Neural progenitor cell (in vitro differentiated cells): ENCODE measurements around the gene FBXO44. TPM values are rescaled to one million over a fixed set of nuclear protein-coding genes. Genes with fewer than 3 reads are reported as not detected.

Experiments
- DNase-seq: peaks from one replicate; pipeline ENCODE4 v3.0.0-alpha.2; 2016; ENCODE audit warnings: low spot score
- H2AFZ ChIP-seq: fragments of 200-600 bp; sonication (generic); replicated peaks from 2 replicates; pipeline ENCODE4 v1.6.1; 2016; ENCODE audit warnings: antibody characterized with exemption
- H3F3A ChIP-seq: fragments of 200-600 bp; sonication (generic); 2 replicates; pipeline ENCODE4 v1.6.1; 2016; ENCODE audit warnings: antibody characterized with exemption, low read depth
- H3K27ac ChIP-seq: fragments of 200-600 bp; sonication (generic); 2 replicates; pipeline ENCODE4 v1.5.1; 2016; ENCODE audit warnings: mild to moderate bottlenecking
- H3K27me3 ChIP-seq: fragments of 200-600 bp; sonication (generic); 2 replicates; pipeline ENCODE4 v1.6.1; 2016; ENCODE audit warnings: mild to moderate bottlenecking, moderate library complexity
- H3K36me3 ChIP-seq: fragments of 200-600 bp; sonication (generic); 2 replicates; pipeline ENCODE4 v1.5.1; 2016
- H3K4me1 ChIP-seq: fragments of 200-600 bp; sonication (generic); 2 replicates; pipeline ENCODE4 v1.6.1; 2016; ENCODE audit warnings: mixed run types
- H3K4me2 ChIP-seq: fragments of 200-600 bp; sonication (generic); 2 replicates; pipeline ENCODE4 v1.6.1; 2016
- H3K4me3 ChIP-seq: fragments of 200-600 bp; sonication (generic); 2 replicates; pipeline ENCODE4 v1.5.1; 2016
- H3K79me2 ChIP-seq: fragments of 200-600 bp; sonication (generic); 2 replicates; pipeline ENCODE4 v1.6.1; 2016; ENCODE audit warnings: low read depth
- H3K9ac ChIP-seq: fragments of 200-600 bp; sonication (generic); 2 replicates; pipeline ENCODE4 v1.6.1; 2016
- H3K9me3 ChIP-seq: fragments of 200-600 bp; sonication (generic); 2 replicates; pipeline ENCODE4 v1.5.1; 2016; ENCODE audit warnings: low read depth
- H4K20me1 ChIP-seq: fragments of 200-600 bp; sonication (generic); 2 replicates; pipeline ENCODE4 v1.6.1; 2016; ENCODE audit warnings: low read depth
- H3K27ac Mint-ChIP-seq: 3 replicates; pipeline ENCODE4 v1.8.0; 2021; ENCODE audit warnings: mixed read lengths
- H3K27me3 Mint-ChIP-seq: 2 replicates; pipeline ENCODE4 v1.8.0; 2022; ENCODE audit warnings: low read depth, mild to moderate bottlenecking, inconsistent platforms, moderate library complexity, mixed read lengths; ENCODE audit not compliant: insufficient read depth
- H3K36me3 Mint-ChIP-seq: 3 replicates; pipeline ENCODE4 v1.8.0; 2021; ENCODE audit warnings: mixed read lengths
- H3K4me1 Mint-ChIP-seq: 3 replicates; pipeline ENCODE4 v1.8.0; 2021; ENCODE audit warnings: mixed read lengths
- H3K4me3 Mint-ChIP-seq: 3 replicates; pipeline ENCODE4 v1.8.0; 2021; ENCODE audit warnings: mild to moderate bottlenecking, moderate library complexity, mixed read lengths
- H3K9me3 Mint-ChIP-seq: 3 replicates; pipeline ENCODE4 v1.8.0; 2020; ENCODE audit warnings: mixed read lengths
- CTCF ChIP-seq: fragments of 200-600 bp; sonication (generic); IDR thresholded peaks from 2 replicates; pipeline ENCODE4 v1.5.1; 2017; ENCODE audit warnings: antibody characterized with exemption, mild to moderate bottlenecking
- EZH2 ChIP-seq: fragments of 200-600 bp; sonication (generic); IDR thresholded peaks from 2 replicates; pipeline ENCODE4 v1.6.1; 2017; ENCODE audit warnings: antibody characterized with exemption, mild to moderate bottlenecking, moderate library complexity
- EZH2phosphoT487 ChIP-seq: fragments of 200-600 bp; sonication (generic); IDR thresholded peaks from 2 replicates; pipeline ENCODE4 v1.6.1; 2017; ENCODE audit warnings: antibody characterized with exemption
- total RNA-seq: library from RNA; depleted of rRNA; stranded (reverse); fragments of >200 nt; gene quantifications from 2 replicates; pipeline ENCODE4 v1.2.3, GENCODE V29; 2015; ENCODE audit warnings: low replicate concordance

FBXO44 gene
- total RNA-seq, 1 donor from 2014 or later, result 5.3 TPM

GRCh38 chr1:11629184-11630016 is 25.3 kb upstream of the FBXO44 start:
- no peak overlapping the region for H3K4me3 ChIP-seq
- Mint-ChIP-seq H3K9me3 (no peaks in the 10 kb centered on the region), H3K27me3 (peaks cover 22% of the 10 kb centered on the region), H3K4me3 (no peak overlapping the region), H3K4me1 (peaks cover 3% of the 10 kb centered on the region), H3K36me3 (no peaks in the 10 kb centered on the region), H3K27ac (no peak overlapping the region)
- H3K9me3 ChIP-seq, result no peaks in the 10 kb centered on the region
- H3K4me1 ChIP-seq, result no peaks in the 10 kb centered on the region
- TF ChIP-seq EZH2 (no peak), EZH2phosphoT487 (no peak), CTCF (no peak)
- H3K36me3 ChIP-seq, result no peaks in the 10 kb centered on the region
- H3K9ac ChIP-seq, result no peak overlapping the region
- H4K20me1 ChIP-seq, result no peaks in the 10 kb centered on the region
- no peak overlapping the region for H2AFZ ChIP-seq
- H3F3A ChIP-seq, result no peaks in the 10 kb centered on the region
- no peak for DNase-seq
- H3K4me2 ChIP-seq, result no peak overlapping the region
- no peaks in the 10 kb centered on the region for H3K79me2 ChIP-seq
- H3K27ac ChIP-seq, result no peak overlapping the region
- H3K27me3 ChIP-seq, result no peaks in the 10 kb centered on the region

- Histone ChIP-seq H3K4me3 (no peak overlapping the region), H3K4me2 (no peak overlapping the region), H2AFZ (no peak overlapping the region), H3K36me3 (no peaks in the 10 kb centered on the region), H3K27ac (no peak overlapping the region), H3K79me2 (no peaks in the 10 kb centered on the region), H3K27me3 (no peaks in the 10 kb centered on the region), H3K9me3 (no peaks in the 10 kb centered on the region), H3K9ac (no peak overlapping the region), H4K20me1 (peaks cover 9% of the 10 kb centered on the region), H3F3A (peaks cover 3% of the 10 kb centered on the region), H3K4me1 (no peaks in the 10 kb centered on the region)
- H3K9me3 Mint-ChIP-seq, result no peaks in the 10 kb centered on the region
- H3K27me3 Mint-ChIP-seq, result peaks cover 24% of the 10 kb centered on the region
- H3K27ac Mint-ChIP-seq, result no peak overlapping the region
- no peaks in the 10 kb centered on the region for H3K36me3 Mint-ChIP-seq
- no peak overlapping the region for H3K4me3 Mint-ChIP-seq
- no peak for TF ChIP-seq EZH2phosphoT487
- TF ChIP-seq EZH2, result no peak
- no peak for TF ChIP-seq CTCF
- peaks cover 10% of the 10 kb centered on the region for H3K4me1 Mint-ChIP-seq
- DNase-seq, result no peak
These were observed 20.1 kb upstream of the FBXO44 start for GRCh38 chr1:11634365-11635192.

- H3K36me3 Mint-ChIP-seq, result no peaks in the 10 kb centered on the region
- no peak overlapping the region for H3K4me3 ChIP-seq
- no peaks in the 10 kb centered on the region for H3K79me2 ChIP-seq
- no peaks in the 10 kb centered on the region for H3K4me1 ChIP-seq
- peaks cover 13% of the 10 kb centered on the region for H4K20me1 ChIP-seq
- peaks cover 10% of the 10 kb centered on the region for H3K4me1 Mint-ChIP-seq
- no peaks in the 10 kb centered on the region for H3K9me3 ChIP-seq
- peaks cover 8% of the 10 kb centered on the region for H3F3A ChIP-seq
- H3K4me2 ChIP-seq, result no peak overlapping the region
- H3K27me3 ChIP-seq, result no peaks in the 10 kb centered on the region
- no peak for DNase-seq
- H3K9ac ChIP-seq, result no peak overlapping the region
- peaks cover 23% of the 10 kb centered on the region for H3K27me3 Mint-ChIP-seq
- H2AFZ ChIP-seq, result no peak overlapping the region
- no peak overlapping the region for H3K4me3 Mint-ChIP-seq
- no peaks in the 10 kb centered on the region for H3K36me3 ChIP-seq
- H3K9me3 Mint-ChIP-seq, result no peaks in the 10 kb centered on the region
- H3K27ac ChIP-seq, result no peak overlapping the region
- no peak for TF ChIP-seq CTCF
- H3K27ac Mint-ChIP-seq, result no peak overlapping the region
These were observed 16.6 kb upstream of the FBXO44 start for GRCh38 chr1:11638121-11638520.
